HG02610 (cell line): Measurements from ENCODE around the gene KIAA1217.
"Not testable (repeated sequence)": the region's sequence is repeated elsewhere in the genome, so short reads cannot be mapped to it uniquely, and the experiment has no call there.

Source experiments
- ATAC-seq: cut with Tn5 transposase; IDR thresholded peaks from one replicate; pipeline ENCODE4 v1.9.1; 2021; ENCODE audit warnings: mild to moderate bottlenecking, moderate library complexity; ENCODE audit not compliant: unreplicated experiment

The KIAA1217 gene

DNA sequence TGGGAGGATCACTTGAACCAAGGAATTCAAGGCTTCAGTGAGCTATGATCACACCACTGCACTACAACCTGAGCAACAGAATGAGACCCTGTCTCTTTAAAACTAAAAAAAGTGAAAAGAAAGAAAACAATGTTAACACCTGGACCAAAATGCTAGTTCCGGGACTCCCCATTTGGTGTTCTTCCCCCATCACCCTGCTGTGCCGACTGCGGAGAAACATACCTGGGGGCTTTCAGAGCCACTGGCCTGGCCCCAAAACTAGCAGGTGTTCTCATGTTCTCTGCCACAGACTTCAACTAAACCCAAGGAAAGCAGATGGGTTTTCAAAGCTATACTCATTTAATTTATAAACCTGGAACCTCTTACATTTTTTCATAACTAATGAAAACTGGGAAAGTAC, 250.9 kb downstream of the KIAA1217 start:
- ATAC-seq = no peak

DNA sequence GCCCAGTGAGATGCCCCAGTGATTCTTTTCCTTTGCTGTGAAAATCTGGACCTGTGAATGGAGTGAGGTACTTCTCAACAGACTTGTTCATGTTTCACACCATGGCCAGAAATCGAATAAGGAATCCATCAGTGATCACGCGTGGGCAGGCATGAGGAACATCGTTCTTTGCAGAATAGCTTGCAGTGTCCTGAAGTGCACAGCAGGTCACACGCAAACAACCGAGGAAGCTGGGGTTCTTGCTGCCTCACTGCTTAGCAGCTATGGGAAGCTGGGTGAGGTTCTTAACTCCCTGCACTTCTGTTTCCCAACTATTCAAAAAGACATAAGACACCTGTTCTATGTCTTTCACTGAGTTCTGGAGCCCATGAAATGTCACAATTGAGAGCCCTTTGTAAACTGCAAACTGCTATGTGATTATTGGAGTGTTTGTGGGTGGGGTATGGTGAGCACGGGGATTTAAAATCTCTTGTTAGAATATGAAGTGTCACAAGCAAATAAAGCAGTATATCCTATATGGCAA, 253.4 kb downstream of the KIAA1217 start:
- no peak for ATAC-seq

DNA sequence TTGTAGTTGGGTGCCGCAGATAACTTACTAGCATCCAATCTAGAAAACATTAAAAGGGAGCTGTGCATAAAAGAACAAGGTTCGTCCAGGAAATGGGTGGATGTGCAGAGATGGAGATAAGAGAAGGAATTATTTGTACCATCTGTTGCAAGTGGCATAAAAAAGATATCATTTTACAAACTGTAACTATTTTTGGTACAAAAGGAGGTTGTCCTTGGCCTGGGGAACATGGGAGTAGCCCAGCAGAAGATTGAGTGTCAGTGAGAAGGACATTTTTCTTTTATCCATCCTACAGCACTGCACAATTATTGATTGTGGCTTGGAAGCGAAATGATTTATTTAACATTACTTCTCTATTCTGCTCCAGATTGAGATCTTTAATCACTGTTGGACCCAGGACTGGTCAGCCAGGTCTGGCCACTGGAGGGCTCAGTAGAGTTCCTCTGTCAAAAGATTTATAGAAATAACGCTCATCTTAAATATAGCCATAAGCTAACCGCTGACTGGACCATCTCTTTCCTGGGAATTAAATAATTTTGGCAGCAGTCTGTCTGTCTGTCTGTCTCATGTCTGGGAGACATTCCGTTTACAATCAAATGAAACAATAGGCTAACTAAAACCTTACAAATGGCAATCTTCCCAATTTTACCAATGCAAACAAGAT, 254.1 kb downstream of the KIAA1217 start:
- ATAC-seq = no peak

GRCh38 chr10:24463611-24464426, 254.9 kb downstream of the KIAA1217 start:
- peak; percentile 73 for ATAC-seq

DNA sequence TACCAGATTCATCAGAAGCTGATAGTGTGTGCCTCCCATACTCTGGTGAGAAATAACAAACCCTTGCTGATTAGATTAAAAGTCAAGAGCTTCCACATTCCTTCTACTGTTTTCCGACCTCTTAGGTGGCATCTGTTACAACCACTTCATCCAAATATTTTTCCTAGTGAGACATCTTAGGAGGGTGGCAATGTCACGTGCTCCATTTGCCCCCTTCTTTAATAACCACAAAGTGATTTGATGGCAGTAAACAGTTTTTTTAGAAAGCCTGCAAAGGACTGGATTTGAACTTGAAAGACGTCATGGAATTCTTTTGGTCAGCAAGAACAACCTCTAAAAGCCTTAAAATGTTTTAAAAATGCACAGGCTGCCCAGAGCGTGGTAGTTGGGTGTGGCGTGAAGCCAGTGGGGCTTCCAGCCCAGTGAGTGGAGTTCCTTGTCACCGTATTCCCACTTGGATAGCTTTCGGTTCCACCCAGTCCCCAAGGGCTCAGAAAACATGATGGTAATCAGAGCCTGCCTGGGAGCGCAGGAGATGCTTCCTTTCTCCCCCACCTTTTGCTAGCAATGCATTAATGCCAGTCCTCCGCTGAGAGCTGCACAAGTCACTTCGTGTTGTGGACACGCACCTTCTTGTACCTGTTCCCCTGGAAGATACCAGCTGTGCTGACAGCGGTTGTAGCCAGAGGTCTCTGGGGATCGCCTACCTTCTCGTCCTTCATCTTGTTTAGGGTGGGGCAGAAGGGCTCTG, 256.4 kb downstream of the KIAA1217 start:
- ATAC-seq = no peak

- ATAC-seq = peak; percentile 76
Observed at GRCh38 chr10:24465891-24466818, 257.2 kb downstream of the KIAA1217 start.

DNA sequence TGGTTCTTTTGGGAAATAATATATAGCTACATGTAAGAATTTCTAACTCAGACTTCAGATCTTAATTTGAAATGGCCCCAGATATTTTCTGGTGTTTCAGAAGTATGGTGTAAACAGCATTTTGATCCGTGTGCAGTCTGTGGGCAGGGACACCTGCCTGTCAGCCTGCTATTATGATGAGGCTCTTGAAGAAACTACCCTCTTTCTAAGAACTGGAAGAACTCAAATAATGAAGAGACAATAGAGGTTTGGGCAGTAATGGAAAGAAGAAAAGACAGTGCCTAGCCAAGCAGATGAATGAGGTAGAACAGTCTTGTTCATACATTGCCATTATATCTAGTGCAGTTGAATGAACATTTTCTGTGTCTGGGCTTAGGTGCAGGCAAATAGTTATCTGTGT, 258.2 kb downstream of the KIAA1217 start:
- no peak for ATAC-seq

DNA sequence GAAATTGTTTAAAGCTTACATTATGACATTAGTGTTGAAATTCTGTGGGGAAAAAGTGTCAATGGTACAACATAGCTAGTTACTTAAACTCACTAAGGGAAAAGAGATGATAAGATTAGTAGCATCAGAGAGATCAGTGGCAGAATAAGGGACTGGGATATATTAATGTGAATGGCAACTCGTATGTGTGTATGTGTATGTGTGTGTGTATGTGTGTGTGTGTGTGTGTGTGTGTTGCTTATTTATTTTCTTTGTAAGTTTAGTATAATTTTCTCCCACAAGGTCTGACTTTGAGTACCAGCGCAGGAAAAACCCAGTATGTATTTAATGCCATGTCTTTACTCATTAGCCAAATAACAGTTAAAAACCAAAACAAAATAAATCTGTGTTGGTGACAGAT, 258.7 kb downstream of the KIAA1217 start:
- ATAC-seq = no peak

- no peak for ATAC-seq
Observed at GRCh38 chr10:24468281-24468751, 259.4 kb downstream of the KIAA1217 start.

DNA sequence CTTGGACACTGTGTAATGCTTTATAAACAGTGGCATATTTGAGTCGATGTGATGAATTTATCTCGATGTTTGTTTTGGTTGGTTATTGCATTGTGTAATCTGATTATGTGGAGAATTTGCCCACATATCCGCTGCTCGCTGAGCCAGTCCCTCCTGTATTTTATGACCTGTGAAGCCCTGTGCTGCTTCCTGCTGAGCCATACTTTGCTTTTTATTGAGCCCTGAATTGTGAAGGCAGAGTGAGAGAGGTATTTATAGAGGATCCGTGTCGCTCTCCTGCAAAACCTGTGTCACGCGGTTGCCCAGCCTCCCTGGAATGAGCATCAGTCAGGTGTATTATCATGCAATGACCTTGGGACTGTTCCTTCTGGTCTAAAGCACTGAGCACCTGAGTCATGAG, 261.1 kb downstream of the KIAA1217 start:
- ATAC-seq = no peak

GRCh38 chr10:24475598-24475997, 266.7 kb downstream of the KIAA1217 start:
- no peak for ATAC-seq

GRCh38 chr10:24476913-24477701, 268.2 kb downstream of the KIAA1217 start:
- ATAC-seq = no peak

DNA sequence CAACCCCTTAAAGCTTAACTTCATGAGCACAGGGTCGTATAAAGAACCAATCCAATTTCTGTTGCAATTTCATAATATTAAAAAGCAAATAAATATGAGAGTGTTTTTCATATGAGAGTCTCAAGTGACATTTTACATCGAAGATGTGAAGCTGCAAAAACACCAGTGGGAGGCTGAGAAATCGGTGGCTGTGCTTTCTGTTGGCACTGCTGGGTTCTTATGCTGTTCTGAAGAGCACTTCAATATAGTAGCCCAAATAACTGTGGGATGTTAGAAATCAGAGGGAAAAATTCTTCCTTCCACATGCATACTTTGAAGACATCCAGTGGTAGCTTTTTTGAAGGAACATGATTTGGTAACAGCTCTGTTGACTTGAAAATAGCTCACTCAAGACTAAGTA, 269.0 kb downstream of the KIAA1217 start:
- ATAC-seq = no peak

DNA sequence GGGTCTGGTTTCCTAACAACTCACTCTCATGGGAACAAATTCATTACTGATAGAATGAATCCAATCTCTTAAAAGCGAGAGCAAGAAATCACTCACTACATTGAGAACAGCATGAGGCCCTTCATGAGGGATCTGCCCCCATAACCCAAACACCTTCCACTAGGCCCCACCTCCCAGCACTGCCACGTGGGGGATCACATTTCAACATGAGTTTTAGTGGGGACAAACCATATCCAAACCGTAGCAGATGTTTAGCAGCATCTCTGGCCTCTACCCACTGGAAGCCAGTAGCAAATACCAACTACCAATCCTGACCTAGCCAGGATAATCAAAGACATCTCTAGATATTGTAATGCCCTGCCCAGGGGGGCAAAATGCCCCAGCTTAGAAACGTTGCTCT, 270.9 kb downstream of the KIAA1217 start:
- no peak for ATAC-seq

DNA sequence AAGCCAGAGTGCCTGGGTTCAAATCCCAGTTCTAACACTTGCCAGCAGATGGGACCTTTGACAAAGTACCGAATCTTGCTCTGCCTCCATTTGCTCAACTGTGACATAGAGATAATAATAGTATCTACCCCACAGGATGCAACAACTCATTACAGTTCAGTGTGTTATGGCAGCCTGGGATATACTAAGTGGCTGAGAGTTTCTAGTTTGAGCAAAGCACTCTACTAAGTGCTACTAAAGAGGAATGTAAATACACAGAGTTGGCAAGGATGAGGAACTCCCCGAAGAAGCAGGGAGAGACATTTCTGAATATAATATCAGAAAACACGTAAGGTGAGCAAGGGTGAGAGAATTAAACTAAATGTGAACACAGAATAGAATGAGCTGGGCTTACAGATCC, 271.5 kb downstream of the KIAA1217 start:
- no peak for ATAC-seq

DNA sequence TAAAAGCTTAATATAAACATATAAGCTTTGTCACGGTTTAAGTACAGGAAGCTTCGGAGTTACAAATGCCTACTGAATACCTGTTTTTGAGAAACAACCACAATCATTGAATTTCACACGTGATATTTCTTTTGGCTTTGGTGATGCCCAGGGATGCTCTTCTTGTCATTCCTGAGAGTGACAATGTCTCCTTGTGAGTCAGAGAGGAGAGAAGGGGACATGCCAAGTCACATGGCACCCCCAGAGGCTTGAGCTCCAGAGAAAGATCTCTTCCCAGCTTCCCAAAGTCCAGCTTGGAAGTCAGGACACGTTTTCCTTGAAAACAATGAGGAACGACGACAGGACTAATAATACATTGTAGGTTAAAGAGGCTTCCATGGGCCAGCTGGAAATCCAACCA, 272.3 kb downstream of the KIAA1217 start:
- no peak for ATAC-seq

- ATAC-seq = not testable (repeated sequence)
Observed at GRCh38 chr10:24482713-24483112, 273.8 kb downstream of the KIAA1217 start.

GRCh38 chr10:24483701-24484100, 274.8 kb downstream of the KIAA1217 start:
- ATAC-seq = peak; percentile 70

DNA sequence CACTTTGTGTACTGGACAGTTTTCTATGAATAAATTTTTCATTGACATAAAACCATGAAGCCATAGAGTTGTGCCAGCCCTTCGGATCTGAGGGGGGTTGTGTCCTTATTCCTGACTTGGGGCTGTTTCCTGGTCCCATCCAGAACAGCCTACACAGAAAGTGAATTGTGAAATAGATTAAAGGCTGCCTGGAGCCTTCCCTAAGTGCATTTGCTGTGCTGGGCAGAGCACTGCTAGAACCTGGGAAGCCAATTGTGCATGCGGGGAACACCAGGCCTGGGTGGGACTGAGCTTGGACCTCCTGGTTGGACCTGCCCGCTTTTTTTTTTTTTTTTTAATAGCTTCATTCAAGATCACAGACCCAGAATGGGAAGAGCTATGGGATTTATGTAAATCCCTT, 275.8 kb downstream of the KIAA1217 start:
- ATAC-seq = no peak
